Activated CD8-positive, alpha-beta memory T cell treated with anti-CD3 and anti-CD28 coated beads, Interleukin-2, amount 50 U/mL, for 48 hours (primary cell): ENCODE measurements around the gene RPH3AL.
"Not testable (repeated sequence)": the region's sequence is repeated elsewhere in the genome, so short reads cannot be mapped to it uniquely, and the experiment has no call there.

Experiments used
- DNase-seq: peaks from one replicate; pipeline ENCODE4 v3.0.0-alpha.2; 2020

The RPH3AL gene

DNA sequence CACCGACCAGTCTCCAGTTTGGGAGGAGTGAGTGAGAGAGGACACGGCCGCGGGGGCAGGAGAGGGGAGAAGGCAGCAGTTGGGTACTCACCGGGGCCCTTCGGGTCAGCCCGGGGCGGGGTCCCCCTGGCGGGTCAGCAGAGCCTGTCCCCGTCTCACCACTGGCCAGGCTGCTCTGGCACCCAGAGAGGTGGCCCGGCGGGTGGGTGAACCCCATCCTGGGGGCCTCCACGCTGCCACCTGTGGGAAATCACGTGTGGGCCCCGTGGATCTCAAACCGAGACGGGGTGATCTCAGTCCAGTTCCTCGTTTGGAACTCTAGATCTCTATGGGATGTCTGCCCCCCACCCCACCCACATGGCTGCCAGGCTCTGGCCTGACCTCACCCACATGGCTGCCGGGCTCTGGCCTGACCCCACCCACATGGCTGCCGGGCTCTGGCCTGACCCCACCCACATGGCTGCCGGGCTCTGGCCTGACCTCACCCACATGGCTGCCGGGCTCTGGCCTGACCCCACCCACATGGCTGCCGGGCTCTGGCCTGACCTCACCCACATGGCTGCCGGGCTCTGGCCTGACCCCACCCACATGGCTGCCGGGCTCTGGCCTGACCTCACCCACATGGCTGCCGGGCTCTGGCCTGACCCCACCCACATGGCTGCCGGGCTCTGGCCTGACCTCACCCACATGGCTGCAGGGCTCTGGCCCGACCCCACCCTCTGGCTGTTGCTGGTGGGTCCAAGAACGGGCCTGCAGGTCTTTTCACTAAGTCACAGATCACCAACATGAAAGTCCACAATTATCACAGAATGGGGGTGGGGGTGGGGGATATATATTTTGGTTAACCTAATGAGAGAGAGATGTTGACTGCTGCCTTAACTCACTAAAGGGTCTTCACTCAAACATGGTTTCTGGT is 136.8 kb downstream of the RPH3AL start:
- DNase-seq, result not testable (repeated sequence)

DNA sequence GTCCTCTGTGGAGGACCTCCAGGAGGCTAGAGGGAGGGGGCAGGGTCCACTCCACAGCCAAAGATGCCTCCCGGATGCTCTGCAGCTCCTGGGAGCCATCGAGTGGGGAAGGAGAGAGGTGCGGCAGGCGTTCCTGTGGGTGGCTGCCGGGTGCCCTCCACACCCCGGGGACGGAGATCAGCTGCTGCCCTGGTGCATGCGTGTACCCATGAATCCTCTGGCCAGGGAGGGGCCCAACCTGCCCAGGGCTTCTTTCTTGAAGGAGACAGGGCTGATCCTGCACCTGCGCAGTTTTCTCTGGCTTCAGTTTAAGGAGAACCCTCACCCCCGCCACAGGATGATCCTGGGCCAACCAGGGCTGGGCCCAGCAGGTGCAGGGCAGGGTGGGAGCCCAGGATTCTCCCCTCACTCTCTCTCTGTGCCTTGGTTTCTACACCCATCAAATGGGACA is 137.7 kb downstream of the RPH3AL start:
- DNase-seq, result no peak

DNA sequence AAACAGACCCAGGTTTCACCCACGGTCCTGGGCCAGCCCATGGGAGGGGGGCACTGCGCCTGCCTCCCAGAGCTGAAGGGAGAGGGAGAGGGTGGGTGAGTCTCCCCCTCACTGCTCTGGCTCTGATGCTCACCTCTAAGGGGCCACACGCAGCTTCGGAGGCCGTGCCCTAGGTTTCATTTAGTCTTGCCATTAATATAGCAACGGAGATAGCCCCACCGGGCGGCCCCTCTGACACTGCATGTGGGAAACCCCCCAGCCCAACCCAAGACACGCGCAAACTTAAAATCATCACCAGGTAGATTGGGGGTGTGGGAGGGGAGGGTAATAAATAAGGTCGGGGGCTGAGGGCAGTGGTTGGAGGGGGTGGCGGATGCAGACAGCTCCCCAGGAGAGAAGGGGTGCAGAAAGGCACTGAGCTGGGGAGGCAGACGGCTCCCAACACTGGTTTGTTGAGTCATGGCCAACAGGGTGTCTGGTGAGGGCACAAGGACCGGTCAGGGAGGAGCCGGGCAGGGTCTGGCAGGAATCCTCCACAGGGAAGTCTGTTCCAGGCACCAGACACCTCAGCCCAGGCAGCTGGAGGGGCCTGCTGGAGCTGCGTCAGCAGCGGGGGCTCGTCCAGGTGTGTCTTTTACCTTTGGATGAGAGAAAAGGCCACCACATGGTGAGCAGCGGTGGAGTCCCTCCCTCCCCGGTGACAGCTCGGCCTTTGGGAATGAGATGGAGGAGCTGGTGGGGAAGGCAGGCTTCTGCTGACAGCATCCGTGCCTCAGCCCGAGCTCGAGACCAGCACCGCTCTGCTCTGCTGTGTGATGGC is 139.1 kb downstream of the RPH3AL start:
- no peak for DNase-seq

DNA sequence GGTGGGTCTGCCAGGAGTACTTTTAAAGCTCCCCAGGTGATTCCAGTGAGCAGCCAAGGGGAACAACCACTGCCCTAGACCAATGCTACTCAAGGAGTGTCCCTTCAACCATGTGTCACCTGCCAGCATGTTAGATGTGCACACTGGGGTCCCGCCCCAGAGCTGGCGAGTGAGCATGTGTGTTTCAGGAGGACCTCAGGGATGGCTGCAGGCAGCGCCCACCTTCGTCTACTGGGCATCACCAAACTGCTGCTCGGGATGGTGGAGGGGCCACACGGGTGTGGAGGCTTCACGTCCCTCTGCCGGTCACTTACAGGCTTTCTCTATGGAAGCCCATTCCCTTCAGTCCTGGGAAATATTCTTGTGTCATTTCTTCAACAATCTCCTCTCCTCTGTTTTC is 142.2 kb downstream of the RPH3AL start:
- no peak for DNase-seq

DNA sequence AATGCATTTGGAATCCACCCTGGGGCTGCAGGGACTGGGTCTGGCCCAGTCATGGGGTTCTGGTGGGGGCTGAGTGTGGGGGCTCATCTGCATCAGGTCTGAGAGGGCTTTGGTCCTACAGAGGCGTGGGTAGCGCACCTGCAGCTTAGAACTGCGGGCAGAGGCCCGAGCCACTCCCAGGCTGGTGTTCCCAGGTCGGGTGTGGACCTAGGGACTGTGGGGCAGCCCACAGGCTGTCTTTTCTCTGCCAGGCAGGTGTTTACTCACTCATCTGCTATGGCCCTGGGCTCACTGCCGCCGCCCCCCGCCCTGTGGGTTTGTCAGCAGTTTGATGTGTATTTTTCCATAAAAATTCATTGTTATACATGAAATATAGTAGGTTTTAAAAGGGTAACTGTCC is 144.2 kb downstream of the RPH3AL start:
- no peak for DNase-seq

DNA sequence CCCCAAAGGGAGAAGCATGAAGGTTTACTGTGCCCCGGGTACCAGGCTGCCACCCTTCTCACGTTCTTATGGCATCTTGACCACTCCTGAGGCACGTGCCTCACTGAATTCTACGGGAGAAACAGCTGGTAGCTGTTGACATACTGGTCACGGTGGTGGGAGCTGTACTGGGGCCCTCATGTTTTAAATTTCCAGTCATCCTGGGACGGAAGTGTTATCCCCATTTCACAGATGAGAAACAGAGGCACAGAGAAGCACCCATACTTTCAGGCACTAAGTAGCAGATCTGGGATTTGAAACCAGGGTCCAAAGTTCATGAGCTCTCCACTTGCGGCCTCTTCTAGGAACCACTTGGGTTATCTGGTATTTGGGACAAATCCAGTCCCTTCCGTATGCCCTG is 144.8 kb downstream of the RPH3AL start:
- no peak for DNase-seq

DNA sequence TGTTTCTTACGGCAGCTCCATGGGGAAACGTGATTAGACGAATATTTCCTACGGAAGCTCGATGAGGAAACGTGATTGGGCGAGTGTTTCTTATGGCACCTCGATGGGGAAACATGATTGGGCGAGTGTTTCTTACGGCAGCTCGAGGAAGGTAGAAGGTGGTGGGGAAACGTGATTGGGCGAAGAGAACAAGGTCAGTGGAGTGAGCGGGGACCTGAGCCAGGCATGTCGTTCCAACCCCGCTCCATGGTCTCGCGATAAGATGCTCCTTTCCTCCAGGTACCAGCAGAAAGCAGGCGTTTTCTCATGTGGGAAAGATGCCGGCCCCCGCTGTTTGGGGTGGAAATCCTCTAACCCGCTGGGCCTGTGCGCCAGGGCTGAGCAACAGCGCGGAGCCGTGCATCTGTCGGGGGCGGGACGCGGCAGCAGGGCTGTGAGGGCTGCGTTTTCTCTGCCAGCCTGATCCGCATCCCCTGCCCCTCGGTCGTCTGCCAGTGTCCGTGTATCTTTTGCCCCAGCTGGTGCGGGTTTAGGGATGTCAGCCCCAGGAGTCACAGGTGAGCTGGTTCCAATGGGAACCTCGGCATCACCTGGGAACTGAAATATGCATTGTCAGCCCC is 145.6 kb downstream of the RPH3AL start:
- DNase-seq, result no peak

DNA sequence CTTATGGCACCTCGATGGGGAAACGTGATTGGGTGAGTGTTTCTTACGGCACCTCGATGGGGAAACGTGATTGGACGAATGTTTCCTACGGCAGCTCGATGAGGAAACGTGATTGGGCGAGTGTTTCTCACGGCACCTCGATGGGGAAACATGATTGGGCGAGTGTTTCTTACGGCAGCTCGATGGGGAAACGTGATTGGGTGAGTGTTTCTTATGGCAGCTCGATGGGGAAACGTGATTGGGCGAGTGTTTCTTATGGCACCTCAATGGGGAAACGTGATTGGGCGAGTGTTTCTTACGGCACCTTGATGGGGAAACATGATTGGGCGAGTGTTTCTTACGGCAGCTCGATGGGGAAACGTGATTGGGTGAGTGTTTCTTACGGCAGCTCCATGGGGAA is 146.1 kb downstream of the RPH3AL start:
- DNase-seq, result not testable (repeated sequence)

DNA sequence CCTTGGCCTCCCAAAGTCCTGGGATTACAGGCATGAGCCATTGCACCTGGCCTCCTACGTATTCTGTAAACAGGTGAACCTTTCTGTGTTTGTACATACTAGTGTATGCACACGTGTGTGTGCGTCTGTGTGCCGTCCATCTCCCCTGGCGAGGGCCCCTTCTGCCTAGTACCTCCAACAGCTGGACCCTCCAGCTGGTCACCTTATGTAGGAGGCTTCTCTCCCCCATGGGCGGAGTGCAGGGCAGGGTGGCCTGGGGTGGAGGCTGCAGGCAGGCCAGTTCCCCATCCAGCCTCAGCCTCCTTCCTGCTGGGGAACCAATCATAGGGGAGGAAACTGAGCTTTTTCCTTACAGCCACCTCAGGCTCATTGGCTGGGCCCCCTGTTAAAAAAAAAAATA is 146.8 kb downstream of the RPH3AL start:
- no peak for DNase-seq

DNA sequence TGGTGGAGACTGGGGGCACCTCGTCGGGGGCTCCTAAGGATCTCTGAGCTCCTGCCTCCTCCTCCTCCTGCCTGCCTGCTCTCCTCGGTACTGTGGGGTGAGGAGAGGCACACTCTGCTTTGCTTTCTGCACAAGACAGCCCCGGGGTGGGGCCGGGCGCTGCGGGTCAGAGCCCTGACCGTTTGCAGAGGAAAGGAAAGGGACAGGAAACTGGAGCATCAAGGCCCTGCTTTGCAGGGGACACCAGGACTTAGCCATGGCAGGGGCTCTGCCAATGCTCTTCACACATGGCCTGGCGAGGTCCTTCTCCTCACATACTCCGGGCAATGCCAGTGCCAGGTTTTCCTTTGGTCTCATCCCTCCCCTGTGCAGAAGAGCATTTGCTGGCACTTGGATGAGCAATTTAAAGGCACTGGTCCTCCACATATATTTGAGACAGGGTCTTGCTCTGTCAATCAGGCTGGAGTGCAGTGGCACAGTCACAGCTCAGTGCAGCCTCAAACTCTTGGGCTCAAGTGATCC is 147.4 kb downstream of the RPH3AL start:
- no peak for DNase-seq

DNA sequence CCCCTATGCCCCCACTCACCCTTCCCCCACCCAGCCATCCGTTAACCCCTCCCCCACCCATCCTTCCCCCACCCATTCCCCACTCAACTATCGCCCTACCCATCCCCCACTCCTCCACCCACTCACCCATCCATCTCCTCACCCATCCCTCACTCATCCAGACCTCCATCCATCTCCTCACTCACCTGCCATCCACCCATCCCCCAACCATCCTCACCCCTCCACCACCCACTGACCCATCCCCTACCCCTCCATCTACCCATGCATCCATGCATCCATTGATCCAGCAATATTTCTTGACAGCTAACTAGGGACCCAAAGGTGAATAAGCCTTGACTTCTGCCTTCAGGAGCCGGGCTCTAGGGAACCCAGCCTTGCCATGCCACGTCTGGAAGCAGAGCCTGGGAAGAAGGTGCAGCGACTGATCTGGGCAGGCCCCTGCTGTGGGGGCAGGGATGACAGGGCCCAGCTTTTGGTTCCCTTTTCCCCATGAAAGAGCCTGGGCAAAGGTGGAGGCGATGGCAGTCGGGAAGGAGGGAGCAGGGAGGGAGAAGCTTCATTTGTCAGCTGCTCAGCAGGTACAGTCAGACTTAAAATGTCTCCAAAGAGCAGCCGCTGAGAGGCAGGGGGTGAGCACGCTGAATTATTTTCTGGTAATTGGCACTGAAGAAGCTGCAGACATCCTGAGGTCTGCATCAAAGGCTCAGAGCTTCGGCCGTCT is 148.0 kb downstream of the RPH3AL start:
- DNase-seq, result no peak

DNA sequence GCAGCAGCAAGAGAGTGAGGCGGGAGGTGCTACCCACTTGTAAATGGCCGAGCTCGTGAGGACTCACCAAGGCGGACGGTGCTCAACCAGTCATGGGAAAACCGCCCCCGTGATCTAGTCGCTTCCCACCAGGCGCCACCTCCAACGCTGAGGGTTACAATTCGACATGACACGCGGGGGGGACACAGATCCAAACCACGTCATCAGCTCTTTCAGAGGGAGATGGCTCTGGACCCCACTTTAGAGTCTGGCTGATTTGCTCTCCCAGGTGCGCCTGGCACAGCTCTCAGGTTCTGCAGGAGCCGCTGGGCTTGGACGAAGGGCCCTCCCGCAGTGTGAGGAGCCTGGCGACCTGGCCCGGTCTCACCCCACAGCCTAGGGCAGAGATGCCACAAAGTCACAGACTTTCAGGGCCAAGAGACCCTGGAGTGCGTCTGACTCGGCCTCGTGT is 150.1 kb downstream of the RPH3AL start:
- DNase-seq, result no peak

DNA sequence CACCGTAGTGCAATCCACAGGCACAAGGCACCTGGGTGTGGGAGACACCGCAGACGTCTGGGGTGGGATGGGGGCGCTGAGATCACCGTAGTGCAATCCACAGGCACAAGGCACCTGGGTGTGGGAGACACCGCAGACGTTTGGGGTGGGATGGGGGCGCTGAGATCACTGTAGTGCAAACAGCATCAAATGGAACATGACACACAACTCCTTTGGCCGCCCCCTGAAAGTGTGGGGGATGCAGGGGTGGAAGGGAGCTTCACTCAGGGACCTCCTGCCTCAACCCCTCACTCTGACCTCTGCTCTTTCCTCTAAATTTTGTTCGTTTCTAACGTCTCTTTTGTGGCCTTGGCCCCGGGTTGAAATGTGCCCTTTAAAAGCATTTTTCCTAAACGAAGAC is 150.9 kb downstream of the RPH3AL start:
- DNase-seq, result not testable (repeated sequence)

DNA sequence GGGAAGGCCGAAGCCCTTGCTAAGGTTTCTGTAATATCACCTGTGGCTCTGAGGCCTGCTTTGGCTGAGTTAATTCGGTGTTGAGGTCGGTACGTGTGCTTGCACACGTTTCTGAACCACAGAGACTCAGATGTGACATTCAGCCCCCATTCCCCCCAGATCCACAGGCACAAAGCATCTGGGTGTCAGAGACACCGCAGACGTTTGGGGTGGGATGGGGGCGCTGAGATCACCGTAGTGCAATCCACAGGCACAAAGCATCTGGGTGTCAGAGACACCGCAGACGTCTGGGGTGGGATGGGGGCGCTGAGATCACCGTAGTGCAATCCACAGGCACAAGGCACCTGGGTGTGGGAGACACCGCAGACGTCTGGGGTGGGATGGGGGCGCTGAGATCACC is 151.3 kb downstream of the RPH3AL start:
- not testable (repeated sequence) for DNase-seq

DNA sequence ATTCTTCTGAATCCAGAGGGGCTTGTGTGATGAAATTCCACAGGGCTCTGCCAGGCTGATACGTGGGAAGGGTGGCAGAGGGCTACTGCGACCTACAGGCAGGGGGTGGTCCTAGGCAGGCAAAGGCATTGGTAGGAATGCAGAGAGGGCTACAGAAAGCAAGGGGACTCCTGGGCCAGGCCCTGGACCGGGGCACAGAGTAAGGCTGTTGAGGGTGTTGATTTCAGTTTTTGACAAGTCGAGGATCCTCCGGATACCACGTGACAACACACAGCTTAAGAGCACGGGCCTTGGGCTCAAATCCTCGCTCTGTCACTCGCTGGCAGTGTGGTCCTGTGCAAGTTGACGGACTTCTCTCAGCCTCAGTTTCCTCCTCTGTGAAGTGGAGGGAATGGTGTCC is 152.0 kb downstream of the RPH3AL start:
- DNase-seq, result no peak

DNA sequence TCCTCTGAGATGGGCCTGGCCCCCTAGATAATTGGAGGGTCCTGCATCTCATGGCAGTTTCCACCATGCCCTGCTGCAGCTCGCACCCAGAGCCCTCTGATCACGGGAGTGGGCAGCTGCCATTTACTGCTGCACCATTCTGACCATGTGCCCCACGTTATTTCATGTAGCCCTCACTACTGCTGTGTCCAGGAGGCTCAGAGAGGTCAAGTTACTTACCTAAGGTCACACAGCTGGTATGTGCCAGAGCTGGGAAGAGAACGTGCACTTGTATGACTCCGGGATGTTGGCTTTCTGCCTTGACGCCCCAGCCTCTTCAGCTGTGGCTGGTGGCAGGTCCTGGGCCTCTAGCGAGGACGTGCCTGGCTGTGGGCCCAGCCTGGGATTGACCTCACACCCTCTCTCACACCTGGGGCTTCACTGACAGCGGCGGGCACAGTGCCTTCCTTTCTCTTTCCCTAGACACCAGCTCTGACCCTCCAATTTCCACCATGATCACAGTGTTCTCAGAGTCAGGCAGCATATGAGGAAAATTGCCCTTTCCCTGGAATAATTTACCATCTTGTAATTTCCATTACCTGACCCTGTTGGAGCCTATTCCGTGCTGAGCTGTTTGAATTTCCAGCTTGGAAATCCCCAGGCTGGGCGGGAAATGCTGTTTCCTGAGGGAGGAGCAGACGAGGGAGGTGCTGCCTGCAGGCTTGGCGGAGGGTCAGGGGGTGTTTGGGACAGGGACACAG is 152.6 kb downstream of the RPH3AL start:
- DNase-seq, result no peak

DNA sequence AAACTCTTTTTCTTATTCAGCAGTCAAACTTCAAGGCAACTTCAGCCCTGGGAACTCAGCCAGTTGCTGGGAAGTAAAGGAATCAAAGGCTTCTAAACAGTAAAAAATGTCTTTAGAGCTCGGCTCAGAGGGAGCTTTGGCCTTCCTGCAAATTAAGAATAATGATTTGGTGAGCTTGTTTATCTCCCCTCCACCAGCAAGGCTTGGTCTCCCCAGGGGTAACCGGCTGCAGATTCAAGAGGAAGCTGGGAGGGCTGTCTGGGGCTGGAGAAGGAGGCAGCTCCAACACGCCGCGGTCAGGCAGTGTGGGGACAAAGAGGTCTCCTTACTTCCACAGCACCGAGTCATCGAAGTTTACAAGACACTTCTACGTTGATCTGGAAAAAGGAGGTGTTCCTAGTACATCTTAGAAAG is 153.4 kb downstream of the RPH3AL start:
- DNase-seq, result no peak

DNA sequence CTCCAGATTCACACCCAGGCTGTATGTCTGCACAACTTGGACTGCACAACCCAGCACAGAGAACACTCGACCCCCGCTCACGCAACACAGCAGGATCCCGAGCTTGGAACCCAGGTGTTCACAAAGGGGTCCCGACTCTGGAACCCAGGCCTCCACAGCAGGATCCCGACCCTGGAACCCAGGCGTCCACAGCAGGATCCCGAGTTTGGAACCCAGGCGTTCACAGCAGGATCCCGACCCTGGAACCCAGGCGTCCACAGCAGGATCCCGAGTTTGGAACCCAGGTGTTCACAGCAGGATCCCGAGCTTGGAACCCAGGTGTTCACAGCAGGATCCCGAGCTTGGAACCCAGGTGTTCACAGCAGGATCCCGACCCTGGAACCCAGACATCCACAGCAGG is 154.4 kb downstream of the RPH3AL start:
- not testable (repeated sequence) for DNase-seq

DNA sequence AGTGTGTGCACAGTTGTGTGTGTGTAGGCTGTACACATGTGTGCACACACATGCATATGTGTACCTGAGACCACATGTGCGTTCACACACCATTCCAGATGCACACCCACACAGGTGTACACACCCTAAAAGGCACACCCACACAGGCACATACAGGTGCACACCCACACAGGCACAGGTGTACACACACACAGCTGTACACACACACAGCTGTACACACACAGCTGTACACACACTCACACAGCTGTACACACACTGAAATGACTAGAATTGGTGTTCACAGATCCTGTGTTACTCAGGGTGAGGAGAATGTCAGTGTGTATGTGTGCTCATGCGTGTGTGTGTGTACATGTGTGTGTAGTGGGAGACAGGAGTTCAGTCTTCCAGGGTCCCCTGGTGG is 155.3 kb downstream of the RPH3AL start:
- DNase-seq, result no peak

DNA sequence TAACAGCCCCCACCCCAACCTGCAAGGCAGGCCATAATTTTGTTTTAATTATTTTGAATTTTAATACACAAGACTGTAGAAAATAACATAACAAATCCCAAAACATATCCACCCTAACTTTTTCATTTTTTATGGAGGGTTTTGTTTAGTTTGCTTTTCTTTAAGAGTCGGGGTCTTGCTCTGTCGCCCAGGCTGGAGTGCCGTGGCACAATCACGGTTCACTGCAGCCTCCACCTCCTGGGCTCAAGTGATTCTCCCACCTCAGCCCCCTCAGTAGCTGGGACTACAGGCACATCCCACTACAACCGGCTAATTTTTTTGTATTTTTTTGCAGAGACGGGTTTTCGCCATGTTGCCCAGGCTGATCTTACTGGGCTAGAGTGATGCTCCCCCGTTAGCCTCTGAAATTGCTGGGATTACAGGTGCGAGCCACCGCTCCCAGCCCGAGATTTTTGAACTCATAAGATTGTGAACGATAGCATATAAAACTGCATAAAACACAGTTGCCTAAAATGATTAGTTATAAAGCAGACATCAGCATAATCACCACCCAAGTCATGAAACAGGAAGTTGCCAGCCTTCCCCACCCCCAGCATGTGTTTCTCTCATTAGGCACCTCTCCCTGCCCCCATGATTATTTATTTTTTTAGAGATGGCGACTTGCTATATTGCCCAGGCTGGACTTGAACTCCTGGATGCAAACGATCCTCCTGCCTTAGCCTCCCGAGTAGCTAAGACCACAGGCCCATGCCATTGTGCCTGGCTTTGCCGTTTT is 157.6 kb downstream of the RPH3AL start:
- DNase-seq, result no peak
